ENCODE data around the gene LHPP. TPM values are rescaled to one million over a fixed set of nuclear protein-coding genes. Genes with fewer than 3 reads are reported as not detected.

LHPP gene
- total RNA-seq, 1 donor from 2014 or later = 24.5 TPM

DNA sequence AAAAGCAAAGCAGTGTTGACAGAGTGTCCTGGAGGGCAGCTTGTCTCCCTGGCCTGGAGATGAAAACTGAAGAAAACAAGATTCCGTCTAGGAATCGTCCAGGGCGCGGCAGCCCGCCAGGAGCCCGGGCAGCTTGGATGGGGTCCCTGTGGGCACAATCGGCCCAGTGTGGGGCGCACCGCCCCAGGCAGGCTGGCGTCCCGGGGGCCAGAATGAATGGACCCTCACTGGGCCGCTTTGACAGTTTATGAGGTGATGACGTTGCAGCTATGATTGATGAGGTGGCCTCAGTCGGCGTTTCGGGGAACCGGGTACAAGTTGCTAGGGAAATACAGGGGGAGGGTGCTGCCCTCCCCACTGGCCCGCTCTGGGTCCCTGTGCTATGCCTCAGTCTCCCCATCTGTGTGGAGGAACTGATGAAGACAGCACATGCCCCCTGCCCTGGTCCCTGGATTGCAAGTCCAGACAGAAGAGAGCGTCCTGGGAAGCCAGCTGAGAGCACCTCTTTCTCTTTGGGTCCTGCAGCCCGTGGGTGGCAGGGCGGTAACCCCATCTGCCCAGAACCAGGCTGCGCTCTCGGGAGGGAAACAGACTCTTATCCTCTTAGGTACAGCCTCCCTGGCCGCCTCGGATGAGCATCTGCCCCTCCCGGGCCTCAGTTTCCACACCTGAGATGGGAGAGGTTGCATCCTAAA, 131.3 kb downstream of the LHPP start:
- H3K9me3 Mint-ChIP-seq = peaks cover 10% of the 10 kb centered on the region
- no peak overlapping the region for H3K27ac ChIP-seq

DNA sequence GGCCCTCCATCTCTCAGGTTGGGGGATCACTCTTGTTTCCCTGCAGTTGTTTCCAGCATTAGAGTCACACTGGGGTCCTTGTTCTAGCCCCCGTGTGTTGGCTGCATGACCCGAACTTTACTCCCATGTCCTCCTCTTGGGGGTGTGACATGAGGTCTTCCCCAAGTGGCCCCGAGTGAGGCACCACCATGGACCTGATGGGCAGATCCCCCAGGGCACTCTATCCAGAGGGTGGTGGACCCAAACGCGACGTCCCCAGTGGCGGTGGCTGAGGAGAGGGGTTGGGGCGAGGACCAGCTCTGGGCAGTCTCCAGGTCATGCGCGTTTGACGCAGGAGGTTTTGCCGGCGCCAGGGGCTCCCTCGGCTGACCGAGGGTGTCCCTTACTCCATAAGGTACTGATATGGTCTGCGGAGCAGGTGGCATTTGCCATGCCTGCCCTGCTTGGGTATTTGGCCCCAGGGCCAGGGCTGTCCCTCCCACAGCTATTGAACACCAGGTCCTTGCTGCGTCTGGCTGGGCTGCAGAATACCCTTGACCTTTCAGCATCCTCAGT, 131.9 kb downstream of the LHPP start:
- Histone ChIP-seq H3K79me2 (ENCODE audit: low read depth) (no peaks in the 10 kb centered on the region), H2AFZ (replicated peaks) (no peak overlapping the region), H3K27ac (no peak overlapping the region), H3K4me2 (no peak overlapping the region), H3K9me3 (ENCODE audit: low read depth) (no peaks in the 10 kb centered on the region), H3K9ac (no peak overlapping the region), H3K36me3 (no peaks in the 10 kb centered on the region), H3K27me3 (no peaks in the 10 kb centered on the region), H4K20me1 (ENCODE audit: low read depth) (no peaks in the 10 kb centered on the region), H3K4me1 (no peaks in the 10 kb centered on the region), H3F3A (ENCODE audit: low read depth) (no peaks in the 10 kb centered on the region), H3K4me3 (no peak overlapping the region)
- peaks cover 8% of the 10 kb centered on the region for H3K27me3 Mint-ChIP-seq (ENCODE audit: insufficient read depth, low read depth)
- H3K27ac Mint-ChIP-seq = peak overlapping the region; percentile 46
- H3K4me1 Mint-ChIP-seq = peaks cover 3% of the 10 kb centered on the region
- peaks cover 4% of the 10 kb centered on the region for H3K36me3 Mint-ChIP-seq
- TF ChIP-seq, protein P1, sequence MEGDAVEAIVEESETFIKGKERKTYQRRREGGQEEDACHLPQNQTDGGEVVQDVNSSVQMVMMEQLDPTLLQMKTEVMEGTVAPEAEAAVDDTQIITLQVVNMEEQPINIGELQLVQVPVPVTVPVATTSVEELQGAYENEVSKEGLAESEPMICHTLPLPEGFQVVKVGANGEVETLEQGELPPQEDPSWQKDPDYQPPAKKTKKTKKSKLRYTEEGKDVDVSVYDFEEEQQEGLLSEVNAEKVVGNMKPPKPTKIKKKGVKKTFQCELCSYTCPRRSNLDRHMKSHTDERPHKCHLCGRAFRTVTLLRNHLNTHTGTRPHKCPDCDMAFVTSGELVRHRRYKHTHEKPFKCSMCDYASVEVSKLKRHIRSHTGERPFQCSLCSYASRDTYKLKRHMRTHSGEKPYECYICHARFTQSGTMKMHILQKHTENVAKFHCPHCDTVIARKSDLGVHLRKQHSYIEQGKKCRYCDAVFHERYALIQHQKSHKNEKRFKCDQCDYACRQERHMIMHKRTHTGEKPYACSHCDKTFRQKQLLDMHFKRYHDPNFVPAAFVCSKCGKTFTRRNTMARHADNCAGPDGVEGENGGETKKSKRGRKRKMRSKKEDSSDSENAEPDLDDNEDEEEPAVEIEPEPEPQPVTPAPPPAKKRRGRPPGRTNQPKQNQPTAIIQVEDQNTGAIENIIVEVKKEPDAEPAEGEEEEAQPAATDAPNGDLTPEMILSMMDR (IDR thresholded peaks at IDR 0.05) = no peak
- TF ChIP-seq EZH2 (IDR thresholded peaks at IDR 0.05) = no peak
- no peak for TF ChIP-seq EZH2phosphoT487 (IDR thresholded peaks at IDR 0.05)
- H3K9me3 Mint-ChIP-seq = peaks cover 10% of the 10 kb centered on the region
- H3K4me3 Mint-ChIP-seq = no peak overlapping the region
- no peak for DNase-seq (ENCODE audit: low spot score)

More for the DNA sequence above, 131.3 kb downstream of the LHPP start:
- TF ChIP-seq EZH2phosphoT487 (IDR thresholded peaks at IDR 0.05) = no peak
- no peak for TF ChIP-seq EZH2 (IDR thresholded peaks at IDR 0.05)
- TF ChIP-seq, protein P1 (IDR thresholded peaks at IDR 0.05) = no peak
- no peak overlapping the region for H3K9ac ChIP-seq
- no peak overlapping the region for H3K4me3 ChIP-seq
- no peak overlapping the region for H3K4me2 ChIP-seq
- H3K27me3 ChIP-seq = no peaks in the 10 kb centered on the region
- Mint-ChIP-seq H3K4me1 (peaks cover 3% of the 10 kb centered on the region), H3K27me3 (ENCODE audit: insufficient read depth, low read depth) (peaks cover 8% of the 10 kb centered on the region), H3K36me3 (peaks cover 4% of the 10 kb centered on the region), H3K4me3 (no peak overlapping the region), H3K27ac (no peak overlapping the region)
- no peaks in the 10 kb centered on the region for H3K9me3 ChIP-seq (ENCODE audit: low read depth)
- H4K20me1 ChIP-seq (ENCODE audit: low read depth) = no peaks in the 10 kb centered on the region
- no peaks in the 10 kb centered on the region for H3F3A ChIP-seq (ENCODE audit: low read depth)
- no peaks in the 10 kb centered on the region for H3K4me1 ChIP-seq
- no peaks in the 10 kb centered on the region for H3K36me3 ChIP-seq
- no peaks in the 10 kb centered on the region for H3K79me2 ChIP-seq (ENCODE audit: low read depth)
- DNase-seq (ENCODE audit: low spot score) = no peak
- H2AFZ ChIP-seq (replicated peaks) = no peak overlapping the region

DNA sequence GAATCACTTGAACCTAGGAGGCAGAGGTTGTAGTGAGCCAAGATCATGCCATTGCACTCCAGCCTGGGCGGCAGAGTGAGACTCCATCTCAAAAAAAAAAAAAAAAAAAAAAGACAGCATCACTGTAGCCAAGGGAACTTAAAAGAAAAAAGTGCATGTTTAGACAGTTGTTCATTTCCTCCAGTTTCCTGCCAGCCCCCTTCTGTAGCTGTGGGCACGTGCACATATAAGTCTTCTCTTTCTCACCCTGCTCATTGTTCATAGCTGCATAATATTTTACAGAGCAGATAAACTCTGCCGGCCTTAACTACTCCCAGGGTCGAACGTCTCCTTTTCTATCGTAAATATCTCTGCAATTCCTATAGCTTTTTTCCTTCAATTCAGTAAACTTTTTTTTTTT, 132.6 kb downstream of the LHPP start:
- DNase-seq (ENCODE audit: low spot score) = no peak
- H3K9me3 ChIP-seq (ENCODE audit: low read depth) = no peaks in the 10 kb centered on the region
- no peak overlapping the region for H3K9ac ChIP-seq
- no peak overlapping the region for H3K4me3 ChIP-seq
- peaks cover 3% of the 10 kb centered on the region for H3K4me1 Mint-ChIP-seq
- H3K4me1 ChIP-seq = no peaks in the 10 kb centered on the region
- no peak overlapping the region for H3K27ac Mint-ChIP-seq
- H3F3A ChIP-seq (ENCODE audit: low read depth) = no peaks in the 10 kb centered on the region
- H3K27me3 Mint-ChIP-seq (ENCODE audit: insufficient read depth, low read depth) = peaks cover 10% of the 10 kb centered on the region
- H3K36me3 Mint-ChIP-seq = peaks cover 4% of the 10 kb centered on the region
- H3K79me2 ChIP-seq (ENCODE audit: low read depth) = no peaks in the 10 kb centered on the region
- peaks cover 10% of the 10 kb centered on the region for H3K9me3 Mint-ChIP-seq
- TF ChIP-seq, protein P1 (IDR thresholded peaks at IDR 0.05) = no peak
- TF ChIP-seq EZH2phosphoT487 (IDR thresholded peaks at IDR 0.05) = no peak
- no peak for TF ChIP-seq EZH2 (IDR thresholded peaks at IDR 0.05)
- H3K4me3 Mint-ChIP-seq = no peak overlapping the region
- no peaks in the 10 kb centered on the region for H4K20me1 ChIP-seq (ENCODE audit: low read depth)
- H3K36me3 ChIP-seq = no peaks in the 10 kb centered on the region
- no peaks in the 10 kb centered on the region for H3K27me3 ChIP-seq
- no peak overlapping the region for H2AFZ ChIP-seq (replicated peaks)
- H3K27ac ChIP-seq = no peak overlapping the region
- no peak overlapping the region for H3K4me2 ChIP-seq

Measured in neural progenitor cell (in vitro differentiated cells).